Skeletal muscle satellite cell (primary cell): ENCODE data around the gene RPL35. TPM values are rescaled to one million over a fixed set of nuclear protein-coding genes. Genes with fewer than 3 reads are reported as not detected.

Source experiments
- H3K27me3 ChIP-seq: 2 replicates; pipeline ENCODE4 v1.7.0; 2013; ENCODE audit warnings: low read length; ENCODE audit not compliant: control insufficient read depth, insufficient read depth
- H3K36me3 ChIP-seq: 2 replicates; pipeline ENCODE4 v1.7.0; 2013; ENCODE audit warnings: mild to moderate bottlenecking, control low read depth, low read length; ENCODE audit not compliant: insufficient read depth
- H3K4me1 ChIP-seq: 2 replicates; pipeline ENCODE4 v1.7.0; 2013; ENCODE audit warnings: low read length; ENCODE audit not compliant: control insufficient read depth, insufficient read depth
- H3K4me2 ChIP-seq: 2 replicates; pipeline ENCODE4 v1.7.0; 2013; ENCODE audit warnings: mild to moderate bottlenecking, low read length
- H3K4me3 ChIP-seq: 2 replicates; pipeline ENCODE4 v1.7.0; 2013; ENCODE audit warnings: low read length
- H3K9ac ChIP-seq: 2 replicates; pipeline ENCODE4 v1.7.0; 2013; ENCODE audit warnings: mild to moderate bottlenecking, low read depth, low read length, moderate library complexity
- H3K9me3 ChIP-seq: replicated peaks from 2 replicates; pipeline ENCODE4 v1.7.0; 2013; ENCODE audit warnings: mild to moderate bottlenecking, control low read depth, low read length
- total RNA-seq: library from RNA; depleted of rRNA; stranded (reverse); fragments of >200 nt; gene quantifications from 2 replicates; pipeline ENCODE4 v1.2.3, GENCODE V29; 2012; rRNA removed

The RPL35 gene
- total RNA-seq: 2,748 and 3,436 TPM in 2 replicates

- Histone ChIP-seq H3K9me3 (no peaks in the 10 kb centered on the region), H3K9ac (peak within 1 kb of the TSS; percentile 99), H3K36me3 (peaks cover 46% of the 10 kb centered on the region), H3K4me2 (peak within 1 kb of the TSS; percentile 99), H3K4me3 (peak within 1 kb of the TSS; percentile 97), H3K4me1 (peaks cover 23% of the 10 kb centered on the region), H3K27me3 (no peaks in the 10 kb centered on the region)
Measured at GRCh38 chr9:124861342-124862229, at the start of gene RPL35, which contains the start of gene ARPC5L. Gene RPL35 (minus strand): TSS chr9:124861957. CDS start chr9:124861912, 45 bp downstream. Gene ARPC5L (plus strand): TSS chr9:124862130. CDS start chr9:124869291, 7,161 bp downstream.

GRCh38 chr9:124908098-124908497 is 46.3 kb upstream of the RPL35 start:
- peaks cover 22% of the 10 kb centered on the region for H3K36me3 ChIP-seq
- no peak overlapping the region for H3K4me2 ChIP-seq
- no peaks in the 10 kb centered on the region for H3K27me3 ChIP-seq
- no peak overlapping the region for H3K9ac ChIP-seq
- H3K4me3 ChIP-seq: no peak overlapping the region
- no peaks in the 10 kb centered on the region for H3K4me1 ChIP-seq
- H3K9me3 ChIP-seq: no peaks in the 10 kb centered on the region

GRCh38 chr9:124906966-124907365 is 45.2 kb upstream of the RPL35 start:
- Histone ChIP-seq H3K36me3 (peaks cover 14% of the 10 kb centered on the region), H3K27me3 (no peaks in the 10 kb centered on the region), H3K9ac (no peak overlapping the region), H3K4me1 (peaks cover 3% of the 10 kb centered on the region), H3K9me3 (no peaks in the 10 kb centered on the region), H3K4me3 (no peak overlapping the region), H3K4me2 (no peak overlapping the region)

- Histone ChIP-seq H3K9ac (no peak overlapping the region), H3K4me1 (peaks cover 9% of the 10 kb centered on the region), H3K4me2 (no peak overlapping the region), H3K27me3 (no peaks in the 10 kb centered on the region), H3K9me3 (no peaks in the 10 kb centered on the region), H3K36me3 (peaks cover 18% of the 10 kb centered on the region), H3K4me3 (no peak overlapping the region)
Measured at GRCh38 chr9:124899845-124900244, 38.1 kb upstream of the RPL35 start.

- H3K4me3 ChIP-seq: no peak overlapping the region
- H3K4me1 ChIP-seq: peaks cover 9% of the 10 kb centered on the region
- H3K9ac ChIP-seq: no peak overlapping the region
- no peaks in the 10 kb centered on the region for H3K27me3 ChIP-seq
- H3K9me3 ChIP-seq: no peaks in the 10 kb centered on the region
- no peak overlapping the region for H3K4me2 ChIP-seq
- H3K36me3 ChIP-seq: peaks cover 32% of the 10 kb centered on the region
Measured at GRCh38 chr9:124897570-124898460, 36.1 kb upstream of the RPL35 start.

GRCh38 chr9:124894741-124895170 is 33.0 kb upstream of the RPL35 start:
- Histone ChIP-seq H3K9ac (no peak overlapping the region), H3K36me3 (peaks cover 39% of the 10 kb centered on the region), H3K4me1 (no peaks in the 10 kb centered on the region), H3K9me3 (no peaks in the 10 kb centered on the region), H3K4me2 (no peak overlapping the region), H3K27me3 (no peaks in the 10 kb centered on the region), H3K4me3 (no peak overlapping the region)

- H3K36me3 ChIP-seq: peaks cover 41% of the 10 kb centered on the region
Measured at GRCh38 chr9:124894035-124894740, 32.4 kb upstream of the RPL35 start.

GRCh38 chr9:124890179-124890578 is 28.4 kb upstream of the RPL35 start:
- Histone ChIP-seq H3K4me2 (no peak overlapping the region), H3K36me3 (peaks cover 62% of the 10 kb centered on the region), H3K27me3 (no peaks in the 10 kb centered on the region), H3K4me3 (no peak overlapping the region), H3K9ac (no peak overlapping the region), H3K4me1 (no peaks in the 10 kb centered on the region), H3K9me3 (no peaks in the 10 kb centered on the region)

More at GRCh38 chr9:124894035-124894740, 32.4 kb upstream of the RPL35 start:
- no peaks in the 10 kb centered on the region for H3K27me3 ChIP-seq
- H3K4me2 ChIP-seq: no peak overlapping the region
- no peaks in the 10 kb centered on the region for H3K4me1 ChIP-seq
- no peak overlapping the region for H3K9ac ChIP-seq
- H3K4me3 ChIP-seq: no peak overlapping the region
- H3K9me3 ChIP-seq: no peaks in the 10 kb centered on the region

GRCh38 chr9:124889006-124889405 is 27.2 kb upstream of the RPL35 start:
- Histone ChIP-seq H3K4me1 (no peaks in the 10 kb centered on the region), H3K9ac (no peak overlapping the region), H3K36me3 (peaks cover 58% of the 10 kb centered on the region), H3K9me3 (no peaks in the 10 kb centered on the region), H3K27me3 (no peaks in the 10 kb centered on the region), H3K4me3 (no peak overlapping the region), H3K4me2 (no peak overlapping the region)

- Histone ChIP-seq H3K4me3 (no peak overlapping the region), H3K9ac (no peak overlapping the region), H3K27me3 (no peaks in the 10 kb centered on the region), H3K4me1 (no peaks in the 10 kb centered on the region), H3K4me2 (no peak overlapping the region), H3K36me3 (peaks cover 49% of the 10 kb centered on the region), H3K9me3 (no peaks in the 10 kb centered on the region)
Measured at GRCh38 chr9:124887832-124888231, 26.1 kb upstream of the RPL35 start.
